Neural progenitor cell (in vitro differentiated cells): ENCODE data around the gene TMC4. TPM values are rescaled to one million over a fixed set of nuclear protein-coding genes. Genes with fewer than 3 reads are reported as not detected.
"Not testable (repeated sequence)": the region's sequence is repeated elsewhere in the genome, so short reads cannot be mapped to it uniquely, and the experiment has no call there.

Source experiments
- DNase-seq: peaks from one replicate; pipeline ENCODE4 v3.0.0-alpha.2; 2016; ENCODE audit warnings: low spot score
- H2AFZ ChIP-seq: fragments of 200-600 bp; sonication (generic); replicated peaks from 2 replicates; pipeline ENCODE4 v1.6.1; 2016; ENCODE audit warnings: antibody characterized with exemption
- H3F3A ChIP-seq: fragments of 200-600 bp; sonication (generic); 2 replicates; pipeline ENCODE4 v1.6.1; 2016; ENCODE audit warnings: antibody characterized with exemption, low read depth
- H3K27ac ChIP-seq: fragments of 200-600 bp; sonication (generic); 2 replicates; pipeline ENCODE4 v1.5.1; 2016; ENCODE audit warnings: mild to moderate bottlenecking
- H3K27me3 ChIP-seq: fragments of 200-600 bp; sonication (generic); 2 replicates; pipeline ENCODE4 v1.6.1; 2016; ENCODE audit warnings: mild to moderate bottlenecking, moderate library complexity
- H3K36me3 ChIP-seq: fragments of 200-600 bp; sonication (generic); 2 replicates; pipeline ENCODE4 v1.5.1; 2016
- H3K4me1 ChIP-seq: fragments of 200-600 bp; sonication (generic); 2 replicates; pipeline ENCODE4 v1.6.1; 2016; ENCODE audit warnings: mixed run types
- H3K4me2 ChIP-seq: fragments of 200-600 bp; sonication (generic); 2 replicates; pipeline ENCODE4 v1.6.1; 2016
- H3K4me3 ChIP-seq: fragments of 200-600 bp; sonication (generic); 2 replicates; pipeline ENCODE4 v1.5.1; 2016
- H3K79me2 ChIP-seq: fragments of 200-600 bp; sonication (generic); 2 replicates; pipeline ENCODE4 v1.6.1; 2016; ENCODE audit warnings: low read depth
- H3K9ac ChIP-seq: fragments of 200-600 bp; sonication (generic); 2 replicates; pipeline ENCODE4 v1.6.1; 2016
- H3K9me3 ChIP-seq: fragments of 200-600 bp; sonication (generic); 2 replicates; pipeline ENCODE4 v1.5.1; 2016; ENCODE audit warnings: low read depth
- H4K20me1 ChIP-seq: fragments of 200-600 bp; sonication (generic); 2 replicates; pipeline ENCODE4 v1.6.1; 2016; ENCODE audit warnings: low read depth
- H3K27ac Mint-ChIP-seq: 3 replicates; pipeline ENCODE4 v1.8.0; 2021; ENCODE audit warnings: mixed read lengths
- H3K27me3 Mint-ChIP-seq: 2 replicates; pipeline ENCODE4 v1.8.0; 2022; ENCODE audit warnings: low read depth, mild to moderate bottlenecking, inconsistent platforms, moderate library complexity, mixed read lengths; ENCODE audit not compliant: insufficient read depth
- H3K36me3 Mint-ChIP-seq: 3 replicates; pipeline ENCODE4 v1.8.0; 2021; ENCODE audit warnings: mixed read lengths
- H3K4me1 Mint-ChIP-seq: 3 replicates; pipeline ENCODE4 v1.8.0; 2021; ENCODE audit warnings: mixed read lengths
- H3K4me3 Mint-ChIP-seq: 3 replicates; pipeline ENCODE4 v1.8.0; 2021; ENCODE audit warnings: mild to moderate bottlenecking, moderate library complexity, mixed read lengths
- H3K9me3 Mint-ChIP-seq: 3 replicates; pipeline ENCODE4 v1.8.0; 2020; ENCODE audit warnings: mixed read lengths
- EZH2 ChIP-seq: fragments of 200-600 bp; sonication (generic); IDR thresholded peaks from 2 replicates; pipeline ENCODE4 v1.6.1; 2017; ENCODE audit warnings: antibody characterized with exemption, mild to moderate bottlenecking, moderate library complexity
- EZH2phosphoT487 ChIP-seq: fragments of 200-600 bp; sonication (generic); IDR thresholded peaks from 2 replicates; pipeline ENCODE4 v1.6.1; 2017; ENCODE audit warnings: antibody characterized with exemption
- total RNA-seq: library from RNA; depleted of rRNA; stranded (reverse); fragments of >200 nt; gene quantifications from 2 replicates; pipeline ENCODE4 v1.2.3, GENCODE V29; 2015; ENCODE audit warnings: low replicate concordance
- TF ChIP-seq, protein P1 (sequence below): fragments of 200-600 bp; sonication (generic); IDR thresholded peaks from 2 replicates; pipeline ENCODE4 v1.5.1; 2017; ENCODE audit warnings: antibody characterized with exemption, mild to moderate bottlenecking

The TMC4 gene
- total RNA-seq, 1 donor from 2014 or later: not detected

DNA sequence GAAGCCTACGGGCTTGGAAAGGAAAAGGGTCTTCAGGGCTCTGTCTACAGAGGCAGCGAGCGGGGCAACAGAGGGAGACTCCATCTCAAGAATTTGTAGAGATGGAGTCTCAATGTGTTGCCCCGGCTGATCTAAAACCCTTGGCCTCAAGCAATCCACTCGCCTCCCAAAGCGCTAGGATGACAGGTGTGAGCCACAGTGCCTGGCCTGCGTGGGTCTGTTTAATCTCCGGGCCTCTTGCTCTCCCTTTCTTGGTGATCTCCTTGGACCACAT, 35.8 kb upstream of the TMC4 start:
- Histone ChIP-seq H3K4me1 (peaks cover 11% of the 10 kb centered on the region), H3K27ac (peak overlapping the region; percentile 53), H3K9ac (no peak overlapping the region), H2AFZ (no peak overlapping the region), H4K20me1 (peaks cover 67% of the 10 kb centered on the region), H3K36me3 (no peaks in the 10 kb centered on the region), H3K27me3 (no peaks in the 10 kb centered on the region), H3F3A (peaks cover 35% of the 10 kb centered on the region), H3K79me2 (peaks cover 33% of the 10 kb centered on the region), H3K4me3 (no peak overlapping the region), H3K9me3 (no peaks in the 10 kb centered on the region), H3K4me2 (no peak overlapping the region)
- peaks cover 4% of the 10 kb centered on the region for H3K27me3 Mint-ChIP-seq
- no peak overlapping the region for H3K27ac Mint-ChIP-seq
- TF ChIP-seq EZH2 (no peak), EZH2phosphoT487 (no peak)
- TF ChIP-seq, protein P1, sequence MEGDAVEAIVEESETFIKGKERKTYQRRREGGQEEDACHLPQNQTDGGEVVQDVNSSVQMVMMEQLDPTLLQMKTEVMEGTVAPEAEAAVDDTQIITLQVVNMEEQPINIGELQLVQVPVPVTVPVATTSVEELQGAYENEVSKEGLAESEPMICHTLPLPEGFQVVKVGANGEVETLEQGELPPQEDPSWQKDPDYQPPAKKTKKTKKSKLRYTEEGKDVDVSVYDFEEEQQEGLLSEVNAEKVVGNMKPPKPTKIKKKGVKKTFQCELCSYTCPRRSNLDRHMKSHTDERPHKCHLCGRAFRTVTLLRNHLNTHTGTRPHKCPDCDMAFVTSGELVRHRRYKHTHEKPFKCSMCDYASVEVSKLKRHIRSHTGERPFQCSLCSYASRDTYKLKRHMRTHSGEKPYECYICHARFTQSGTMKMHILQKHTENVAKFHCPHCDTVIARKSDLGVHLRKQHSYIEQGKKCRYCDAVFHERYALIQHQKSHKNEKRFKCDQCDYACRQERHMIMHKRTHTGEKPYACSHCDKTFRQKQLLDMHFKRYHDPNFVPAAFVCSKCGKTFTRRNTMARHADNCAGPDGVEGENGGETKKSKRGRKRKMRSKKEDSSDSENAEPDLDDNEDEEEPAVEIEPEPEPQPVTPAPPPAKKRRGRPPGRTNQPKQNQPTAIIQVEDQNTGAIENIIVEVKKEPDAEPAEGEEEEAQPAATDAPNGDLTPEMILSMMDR: no peak
- H3K4me1 Mint-ChIP-seq: peaks cover 18% of the 10 kb centered on the region
- DNase-seq: no peak
- H3K9me3 Mint-ChIP-seq: no peaks in the 10 kb centered on the region
- peaks cover 26% of the 10 kb centered on the region for H3K36me3 Mint-ChIP-seq
- H3K4me3 Mint-ChIP-seq: no peak overlapping the region

DNA sequence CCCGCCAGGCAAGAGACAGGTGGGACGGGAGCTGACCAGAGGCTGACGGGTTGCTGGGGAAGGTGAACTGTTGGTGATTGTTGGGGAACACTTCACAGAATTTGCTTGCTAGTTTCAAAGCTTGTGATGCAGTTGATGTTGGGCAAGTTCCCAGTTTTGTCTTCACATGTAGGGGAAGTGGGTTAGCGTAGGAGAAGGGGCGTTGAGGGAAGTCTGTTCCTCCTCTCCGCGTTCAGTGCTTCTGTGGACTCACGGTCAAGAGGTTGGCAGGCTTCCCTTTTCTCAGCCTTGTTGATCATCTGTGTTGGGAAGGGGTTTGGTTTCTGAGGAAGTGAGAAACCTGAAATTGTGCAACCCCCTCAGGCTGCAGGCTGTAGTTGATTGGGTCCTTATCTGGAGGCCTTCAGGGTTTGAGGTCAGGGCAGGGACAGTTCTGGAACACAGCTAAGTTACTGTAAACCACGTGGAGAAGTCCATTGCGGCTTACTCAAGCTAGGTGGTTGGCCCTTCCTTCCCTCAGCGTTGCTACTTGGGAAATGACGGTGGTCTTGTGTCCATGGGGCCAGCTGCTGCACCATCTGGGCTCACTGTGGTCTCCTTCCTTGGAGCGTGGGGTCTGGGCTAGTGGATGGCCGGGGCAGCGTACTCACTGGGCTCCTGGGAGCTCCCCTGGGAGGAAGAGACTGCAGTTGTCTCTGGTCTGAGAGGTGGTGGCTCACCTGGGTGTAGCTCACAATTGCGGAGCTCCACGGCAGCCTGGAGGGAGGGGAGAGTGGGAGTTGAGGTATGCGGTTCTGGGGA, 35.2 kb upstream of the TMC4 start:
- Mint-ChIP-seq H3K27ac (no peak overlapping the region), H3K4me3 (peak overlapping the region; percentile 73), H3K9me3 (no peaks in the 10 kb centered on the region), H3K4me1 (peaks cover 20% of the 10 kb centered on the region), H3K27me3 (peaks cover 4% of the 10 kb centered on the region), H3K36me3 (peaks cover 25% of the 10 kb centered on the region)
- Histone ChIP-seq H2AFZ (no peak overlapping the region), H3K4me1 (peaks cover 17% of the 10 kb centered on the region), H4K20me1 (peaks cover 72% of the 10 kb centered on the region), H3K27ac (peak overlapping the region; percentile 53), H3K4me3 (no peak overlapping the region), H3K9me3 (no peaks in the 10 kb centered on the region), H3K4me2 (no peak overlapping the region), H3F3A (peaks cover 41% of the 10 kb centered on the region), H3K9ac (no peak overlapping the region), H3K79me2 (peaks cover 38% of the 10 kb centered on the region), H3K36me3 (no peaks in the 10 kb centered on the region), H3K27me3 (no peaks in the 10 kb centered on the region)
- no peak for TF ChIP-seq EZH2phosphoT487
- TF ChIP-seq, protein P1: no peak
- TF ChIP-seq EZH2: no peak
- no peak for DNase-seq

DNA sequence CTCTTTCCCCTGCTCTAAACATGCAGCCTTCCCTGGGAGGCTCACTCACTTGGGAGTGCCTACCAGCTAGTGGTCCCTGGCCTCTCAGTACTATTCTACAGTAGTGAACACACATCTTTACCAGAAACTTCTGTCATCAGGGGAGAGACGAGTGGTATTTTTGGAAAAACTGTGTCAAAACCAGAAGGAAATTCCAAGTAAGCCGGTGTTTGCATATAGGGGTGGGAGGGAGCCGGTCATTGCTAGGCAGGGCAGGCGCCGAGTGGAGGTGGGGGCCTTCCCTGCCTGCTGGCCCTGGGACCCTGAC, 34.7 kb upstream of the TMC4 start:
- Histone ChIP-seq H4K20me1 (peaks cover 78% of the 10 kb centered on the region), H3K4me2 (no peak overlapping the region)

DNA sequence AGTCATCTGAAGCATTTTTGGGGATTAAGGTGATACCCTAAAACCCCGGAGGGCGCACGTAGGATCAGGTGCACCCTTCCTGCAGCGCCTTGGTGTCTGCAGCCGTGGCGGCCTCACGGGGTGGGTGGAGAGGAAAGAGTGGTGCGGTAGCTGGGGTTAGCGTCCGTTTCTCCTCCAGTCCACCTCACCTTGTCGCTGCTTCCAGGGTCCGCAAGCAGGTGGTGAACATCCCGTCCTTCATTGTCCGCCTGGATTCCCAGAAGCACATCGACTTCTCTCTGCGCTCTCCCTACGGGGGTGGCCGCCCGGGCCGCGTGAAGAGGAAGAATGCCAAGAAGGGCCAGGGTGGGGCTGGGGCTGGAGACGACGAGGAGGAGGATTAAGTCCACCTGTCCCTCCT, 34.2 kb upstream of the TMC4 start:
- peaks cover 25% of the 10 kb centered on the region for H3K4me1 ChIP-seq
- peaks cover 82% of the 10 kb centered on the region for H4K20me1 ChIP-seq
- Mint-ChIP-seq H3K4me1 (peaks cover 29% of the 10 kb centered on the region), H3K36me3 (peaks cover 35% of the 10 kb centered on the region)
- H3K9ac ChIP-seq, H3K4me2 ChIP-seq, H3K4me3 ChIP-seq, H3K36me3 ChIP-seq, H3K27ac ChIP-seq, H3K27me3 Mint-ChIP-seq, H3K9me3 ChIP-seq, H3K27ac Mint-ChIP-seq, H3K4me3 Mint-ChIP-seq, DNase-seq, H3K27me3 ChIP-seq, H3K9me3 Mint-ChIP-seq, H2AFZ ChIP-seq: not testable (repeated sequence)
- H3K79me2 ChIP-seq: peaks cover 48% of the 10 kb centered on the region
- peaks cover 51% of the 10 kb centered on the region for H3F3A ChIP-seq

More for the DNA sequence above, 34.7 kb upstream of the TMC4 start:
- Mint-ChIP-seq H3K36me3 (peaks cover 30% of the 10 kb centered on the region), H3K4me1 (peaks cover 24% of the 10 kb centered on the region), H3K9me3 (no peaks in the 10 kb centered on the region), H3K27me3 (peaks cover 4% of the 10 kb centered on the region), H3K4me3 (peak overlapping the region; percentile 73), H3K27ac (no peak overlapping the region)
- peaks cover 44% of the 10 kb centered on the region for H3K79me2 ChIP-seq
- H3K27me3 ChIP-seq: no peaks in the 10 kb centered on the region
- no peak for TF ChIP-seq EZH2
- TF ChIP-seq, protein P1: no peak
- TF ChIP-seq EZH2phosphoT487: no peak
- H3K4me3 ChIP-seq: no peak overlapping the region
- H3K9me3 ChIP-seq: no peaks in the 10 kb centered on the region
- H3K27ac ChIP-seq: no peak overlapping the region
- H3K4me1 ChIP-seq: peaks cover 21% of the 10 kb centered on the region
- H3K9ac ChIP-seq: no peak overlapping the region
- H2AFZ ChIP-seq: no peak overlapping the region
- H3K36me3 ChIP-seq: peaks cover 4% of the 10 kb centered on the region
- peaks cover 46% of the 10 kb centered on the region for H3F3A ChIP-seq
- DNase-seq: no peak
